GM12873 (cell line): ENCODE data around the gene IFIT1.

Experiments
- CTCF ChIP-seq: IDR thresholded peaks from 2 replicates; pipeline ENCODE4 v1.5.1; 2012; ENCODE audit warnings: low read depth, mild to moderate bottlenecking, moderate library complexity, low read length, control low read depth; ENCODE audit not compliant: insufficient read depth; ENCODE audit errors: missing control alignments

The IFIT1 gene

GRCh38 chr10:89426230-89426868 lies 33.9 kb downstream of the IFIT1 start:
- TF ChIP-seq CTCF = peak; percentile 77

- no peak for TF ChIP-seq CTCF
These were observed 35.2 kb downstream of the IFIT1 start for GRCh38 chr10:89427629-89428028.

- TF ChIP-seq CTCF = no peak
These were observed 36.5 kb downstream of the IFIT1 start for GRCh38 chr10:89428877-89429276.

- TF ChIP-seq CTCF = no peak
These were observed 39.6 kb downstream of the IFIT1 start for GRCh38 chr10:89431977-89432376.

- no peak for TF ChIP-seq CTCF
These were observed 46.1 kb downstream of the IFIT1 start for GRCh38 chr10:89438525-89438924.

- no peak for TF ChIP-seq CTCF
These were observed 48.0 kb downstream of the IFIT1 start for GRCh38 chr10:89440226-89441009.

GRCh38 chr10:89442289-89442688 lies 49.9 kb downstream of the IFIT1 start:
- TF ChIP-seq CTCF = no peak
